ENCODE measurements around the gene RIC3. TPM values are rescaled to one million over a fixed set of nuclear protein-coding genes. Genes with fewer than 3 reads are reported as not detected.

Gene RIC3
- total and polyA plus RNA-seq, 2 donors (not counting 1 experiment from before 2014, with no cell fraction given): not detected

- TF ChIP-seq CTCF (conservative IDR thresholded peaks at IDR 0.05 in 1 of 2, IDR thresholded peaks at IDR 0.05 in 1 of 2; ENCODE audit: low read depth in 1 of 2, low read length in 2 of 2) (no peak), EZH2 (IDR thresholded peaks at IDR 0.05; ENCODE audit: low read length, missing control alignments) (no peak)
Observed at GRCh38 chr11:8066911-8067455, 101.8 kb downstream of the RIC3 start.

GRCh38 chr11:8066036-8066910 is 102.6 kb downstream of the RIC3 start:
- Histone ChIP-seq H3K79me2 (ENCODE audit: control insufficient read depth, insufficient read depth, low read length) (no peaks in the 10 kb centered on the region), H4K20me1 (ENCODE audit: control insufficient read depth, extremely low read depth, insufficient read depth, low read length) (no peaks in the 10 kb centered on the region), H3K4me3 (replicated peaks in 1 of 4; ENCODE audit: control extremely low read depth in 1 of 4, insufficient read depth in 1 of 4, low read depth in 3 of 4, low read length in 4 of 4) (no peak overlapping the region), H3K9me3 (ENCODE audit: control insufficient read depth, insufficient read depth, low read depth, low read length) (no peaks in the 10 kb centered on the region), H3K4me2 (ENCODE audit: extremely low read depth, insufficient read depth, low read length) (no peak overlapping the region), H3K27ac (ENCODE audit: insufficient read depth, low read length) (no peak overlapping the region), H3K4me1 (ENCODE audit: control insufficient read depth, extremely low read depth, insufficient read depth, low read length) (peaks cover 19% of the 10 kb centered on the region), H3K27me3 (ENCODE audit: control insufficient read depth, insufficient read depth, low read length) (no peaks in the 10 kb centered on the region), H2AFZ (ENCODE audit: low read length) (no peak overlapping the region), H3K36me3 (ENCODE audit: control insufficient read depth, insufficient read depth, low read length) (no peaks in the 10 kb centered on the region), H3K9ac (ENCODE audit: insufficient read depth, low read length) (no peak overlapping the region)
- TF ChIP-seq CTCF (conservative IDR thresholded peaks at IDR 0.05 in 1 of 2, IDR thresholded peaks at IDR 0.05 in 1 of 2; ENCODE audit: low read depth in 1 of 2, low read length in 2 of 2) (no peak), EZH2 (IDR thresholded peaks at IDR 0.05; ENCODE audit: low read length, missing control alignments) (no peak)
- peak in 1 of 2 donors; percentile 19 for DNase-seq (ENCODE audit: low read depth in 2 of 2)

More at GRCh38 chr11:8066911-8067455, 101.8 kb downstream of the RIC3 start:
- Histone ChIP-seq H2AFZ (ENCODE audit: low read length) (no peak overlapping the region), H3K79me2 (ENCODE audit: control insufficient read depth, insufficient read depth, low read length) (no peaks in the 10 kb centered on the region), H4K20me1 (ENCODE audit: control insufficient read depth, extremely low read depth, insufficient read depth, low read length) (no peaks in the 10 kb centered on the region), H3K9ac (ENCODE audit: insufficient read depth, low read length) (no peak overlapping the region), H3K4me3 (replicated peaks in 1 of 4; ENCODE audit: control extremely low read depth in 1 of 4, insufficient read depth in 1 of 4, low read depth in 3 of 4, low read length in 4 of 4) (no peak overlapping the region), H3K36me3 (ENCODE audit: control insufficient read depth, insufficient read depth, low read length) (no peaks in the 10 kb centered on the region), H3K4me2 (ENCODE audit: extremely low read depth, insufficient read depth, low read length) (no peak overlapping the region), H3K27me3 (ENCODE audit: control insufficient read depth, insufficient read depth, low read length) (no peaks in the 10 kb centered on the region), H3K27ac (ENCODE audit: insufficient read depth, low read length) (no peak overlapping the region), H3K9me3 (ENCODE audit: control insufficient read depth, insufficient read depth, low read depth, low read length) (no peaks in the 10 kb centered on the region), H3K4me1 (ENCODE audit: control insufficient read depth, extremely low read depth, insufficient read depth, low read length) (peaks cover 19% of the 10 kb centered on the region)
- peak; percentile 8 to 18 for DNase-seq (ENCODE audit: low read depth in 2 of 2)

DNA sequence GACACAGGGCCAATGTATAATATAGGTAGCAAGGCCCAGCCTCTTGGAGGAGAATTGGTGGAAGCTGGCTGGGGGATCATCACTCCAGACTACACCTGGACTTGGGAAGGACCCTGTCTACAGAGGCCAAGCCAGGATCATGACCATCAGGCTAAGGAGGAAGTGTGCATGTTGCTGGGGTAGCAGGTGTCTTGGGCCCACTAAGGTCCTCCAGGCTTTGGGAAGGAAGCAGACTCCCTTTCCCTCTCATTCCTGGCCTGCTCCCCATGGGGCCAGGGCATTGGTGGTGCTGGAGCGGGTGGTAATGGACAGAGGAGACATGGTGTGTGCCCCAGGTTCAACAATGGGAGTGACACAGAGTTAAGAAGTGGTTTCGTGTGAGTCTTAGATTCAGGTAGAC is 103.8 kb downstream of the RIC3 start:
- DNase-seq (ENCODE audit: low read depth in 2 of 2): no peak
- H2AFZ ChIP-seq (ENCODE audit: low read length): no peak overlapping the region
- peaks cover 22% of the 10 kb centered on the region for H3K4me1 ChIP-seq (ENCODE audit: control insufficient read depth, extremely low read depth, insufficient read depth, low read length)
- no peak overlapping the region for H3K4me2 ChIP-seq (ENCODE audit: extremely low read depth, insufficient read depth, low read length)
- no peak overlapping the region for H3K9ac ChIP-seq (ENCODE audit: insufficient read depth, low read length)
- TF ChIP-seq CTCF (conservative IDR thresholded peaks at IDR 0.05 in 1 of 2, IDR thresholded peaks at IDR 0.05 in 1 of 2; ENCODE audit: low read depth in 1 of 2, low read length in 2 of 2): no peak
- no peak for TF ChIP-seq EZH2 (IDR thresholded peaks at IDR 0.05; ENCODE audit: low read length, missing control alignments)
- H3K9me3 ChIP-seq (ENCODE audit: control insufficient read depth, insufficient read depth, low read depth, low read length): no peaks in the 10 kb centered on the region
- H3K27ac ChIP-seq (ENCODE audit: insufficient read depth, low read length): no peak overlapping the region
- H3K27me3 ChIP-seq (ENCODE audit: control insufficient read depth, insufficient read depth, low read length): no peaks in the 10 kb centered on the region
- no peak overlapping the region for H3K4me3 ChIP-seq (replicated peaks in 1 of 4; ENCODE audit: control extremely low read depth in 1 of 4, insufficient read depth in 1 of 4, low read depth in 3 of 4, low read length in 4 of 4)
- no peaks in the 10 kb centered on the region for H3K36me3 ChIP-seq (ENCODE audit: control insufficient read depth, insufficient read depth, low read length)
- H3K79me2 ChIP-seq (ENCODE audit: control insufficient read depth, insufficient read depth, low read length): no peaks in the 10 kb centered on the region
- no peaks in the 10 kb centered on the region for H4K20me1 ChIP-seq (ENCODE audit: control insufficient read depth, extremely low read depth, insufficient read depth, low read length)
